A549 (cell line): ENCODE measurements around the gene NKAIN4. TPM values are rescaled to one million over a fixed set of nuclear protein-coding genes. Genes with fewer than 3 reads are reported as not detected.

Experiments used
- ATAC-seq, 2 experiments: fragments of 200-7000 bp in 1 of 2; fragments of >200 bp in 1 of 2; cut with Nextera tagmentation in 1 of 2; cut with Tn5 transposase in 1 of 2; 3 replicates each; pipeline versions ENCODE4 v1.8.0 to v1.9.1; 2018 to 2020; ENCODE audit warnings: mild to moderate bottlenecking in 1 of 2, moderate library complexity in 1 of 2
- CTCF ChIA-PET: fragments of 300-600 bp; sonication (Branson Sonifier 250); formaldehyde crosslinking; extraction: SDS; loops from one replicate; lab custom pipeline; 2021; ENCODE audit warnings: antibody characterized with exemption, inconsistent platforms; lab: Yijun Ruan, JAX
- POLR2A ChIA-PET: fragments of 350-600 bp; formaldehyde crosslinking; extraction: SDS; loops from one replicate; lab custom pipeline; 2021; ENCODE audit warnings: antibody characterized with exemption, inconsistent platforms; lab: Yijun Ruan, JAX
- DNase-seq, 2 experiments: peaks; one replicate each; pipeline versions ENCODE4 v3.0.0 to v3.0.0-alpha.2; 2011 to 2016; ENCODE audit warnings: low read depth in 1 of 2, low spot score in 1 of 2
- FAIRE-seq: peaks from 2 replicates; lab custom pipeline; 2011; peaks lifted over from hg19 to GRCh38; lab: Jason Lieb, UNC
- H3K27ac ChIP-seq, 2 experiments: fragments of >200 bp; sonication (Bioruptor Twin); formaldehyde crosslinking; 3 replicates each; pipeline ENCODE4 v1.5.1; 2016 to 2017
- H3K4me1 ChIP-seq: fragments of >200 bp; sonication (Bioruptor Twin); formaldehyde crosslinking; 3 replicates; pipeline ENCODE4 v1.6.1; 2016
- H3K4me2 ChIP-seq: fragments of >200 bp; sonication (Bioruptor Twin); formaldehyde crosslinking; 3 replicates; pipeline ENCODE4 v1.6.1; 2016
- H3K4me3 ChIP-seq: fragments of >200 bp; sonication (Bioruptor Twin); formaldehyde crosslinking; 3 replicates; pipeline ENCODE4 v1.5.1; 2016
- H3K9me3 ChIP-seq: fragments of >200 bp; sonication (Bioruptor Twin); formaldehyde crosslinking; 3 replicates; pipeline ENCODE4 v1.6.1; 2016
- ATOH8 ChIP-seq: fragments of 250-450 bp; sonication (Bioruptor Pico); IDR thresholded peaks from 2 replicates; pipeline ENCODE4 v1.5.0; 2020; ENCODE audit warnings: low read depth, mild to moderate bottlenecking, moderate library complexity
- BHLHE40 ChIP-seq: IDR thresholded peaks from 2 replicates; pipeline ENCODE4 v1.6.1; 2012; ENCODE audit warnings: low read depth, low read length, inconsistent platforms
- CBX2 ChIP-seq: fragments of 200-600 bp; sonication (generic); IDR thresholded peaks from 2 replicates; pipeline ENCODE4 v1.6.1; 2016; ENCODE audit warnings: low read depth, mild to moderate bottlenecking, borderline replicate concordance
- CEBPB ChIP-seq, 2 experiments: fragments of >200 bp in 1 of 2; sonication (Bioruptor Twin) in 1 of 2; formaldehyde crosslinking in 1 of 2; IDR thresholded peaks; 2 replicates each; pipeline ENCODE4 v1.6.1; 2012 to 2016
- CHD4 ChIP-seq: fragments of 200-600 bp; sonication (generic); IDR thresholded peaks from 2 replicates; pipeline ENCODE4 v1.6.1; 2016; ENCODE audit warnings: antibody characterized with exemption, mild to moderate bottlenecking, borderline replicate concordance
- CTCF ChIP-seq: fragments of >200 bp; sonication (Bioruptor Twin); formaldehyde crosslinking; IDR thresholded peaks from 3 replicates; pipeline ENCODE4 v1.5.1; 2016
- EHF ChIP-seq: fragments of 250-450 bp; sonication (Bioruptor Pico); IDR thresholded peaks from 2 replicates; pipeline ENCODE4 v1.5.0; 2020; ENCODE audit warnings: mild to moderate bottlenecking
- EHMT2 ChIP-seq: fragments of 200-600 bp; sonication (generic); IDR thresholded peaks from 2 replicates; pipeline ENCODE4 v1.6.1; 2016; ENCODE audit warnings: antibody characterized with exemption, low read depth, mild to moderate bottlenecking, moderate library complexity
- ESRRA ChIP-seq: fragments of 150-350 bp; IDR thresholded peaks from 2 replicates; pipeline ENCODE4 v1.6.1; 2014; ENCODE audit warnings: mild to moderate bottlenecking, low read length, borderline replicate concordance
- FOSL2 ChIP-seq, 2 experiments: fragments of 450-650 bp in 1 of 2; fragments of >200 bp in 1 of 2; sonication (Bioruptor Twin) in 1 of 2; formaldehyde crosslinking; IDR thresholded peaks; 2 replicates each; pipeline versions ENCODE4 v1.5.0 to v1.6.1; 2016 to 2020; ENCODE audit warnings: mild to moderate bottlenecking in 1 of 2, moderate library complexity in 1 of 2
- GATA3 ChIP-seq: IDR thresholded peaks from 2 replicates; pipeline ENCODE4 v1.6.1; 2012; ENCODE audit warnings: borderline replicate concordance
- HEYL ChIP-seq: fragments of 250-450 bp; sonication (Bioruptor Pico); IDR thresholded peaks from 2 replicates; pipeline ENCODE4 v1.8.0; 2021; ENCODE audit warnings: mild to moderate bottlenecking, moderate library complexity
- HOXB13 ChIP-seq: fragments of 250-450 bp; sonication (Bioruptor Pico); IDR thresholded peaks from 2 replicates; pipeline ENCODE4 v1.5.0; 2020; ENCODE audit warnings: low read depth, mild to moderate bottlenecking, moderate library complexity
- JUN ChIP-seq, 2 experiments: fragments of >200 bp; sonication (Bioruptor Twin); formaldehyde crosslinking; IDR thresholded peaks; 2 replicates in 1 of 2; 3 replicates in 1 of 2; pipeline ENCODE4 v1.6.1; 2016 to 2017
- MAX ChIP-seq: IDR thresholded peaks from 2 replicates; pipeline ENCODE4 v1.6.1; 2012
- MAZ ChIP-seq: fragments of 150-350 bp; IDR thresholded peaks from 2 replicates; pipeline ENCODE4 v1.6.1; 2014; ENCODE audit warnings: antibody characterized with exemption, low read depth, low read length, borderline replicate concordance
- NFE2L2 ChIP-seq: fragments of 150-350 bp; conservative IDR thresholded peaks from 2 replicates; pipeline ENCODE4 v1.6.1; 2014; ENCODE audit warnings: low read length
- NPAS2 ChIP-seq: fragments of 250-450 bp; sonication (Bioruptor Pico); IDR thresholded peaks from 2 replicates; pipeline ENCODE4 v1.8.0; 2022; ENCODE audit warnings: mild to moderate bottlenecking, moderate library complexity, borderline replicate concordance
- NR3C1 ChIP-seq: fragments of >200 bp; sonication (Bioruptor Twin); formaldehyde crosslinking; IDR thresholded peaks from 3 replicates; pipeline ENCODE4 v1.6.1; 2017
- RARB ChIP-seq: fragments of 250-450 bp; sonication (Bioruptor Pico); IDR thresholded peaks from 2 replicates; pipeline ENCODE4 v1.8.0; 2021; ENCODE audit warnings: mild to moderate bottlenecking, moderate library complexity
- RFX5 ChIP-seq: fragments of 450-650 bp; IDR thresholded peaks from 2 replicates; pipeline ENCODE4 v1.7.1; 2014; ENCODE audit warnings: antibody characterized with exemption, mild to moderate bottlenecking, moderate library complexity
- SMC3 ChIP-seq: fragments of >200 bp; sonication (Bioruptor Twin); formaldehyde crosslinking; IDR thresholded peaks from 3 replicates; pipeline ENCODE4 v1.6.1; 2018; ENCODE audit warnings: inconsistent platforms
- ZNF302 ChIP-seq: fragments of 250-450 bp; sonication (Bioruptor Pico); IDR thresholded peaks from 2 replicates; pipeline ENCODE4 v1.9.0; 2021; ENCODE audit warnings: inconsistent platforms, mild to moderate bottlenecking, moderate library complexity
- WGBS: methylation state at CpG from one replicate; pipeline ENCODE4 v1.1.6; 2017; ENCODE audit errors: missing lambda C conversion rate; 5-methylcytosine and 5-hydroxymethylcytosine counted together
- polyA plus RNA-seq, 4 experiments: library from polyadenylated mRNA; depleted of rRNA in 3 of 4; stranded (reverse); fragments of >200 nt; fragmentation: RNase III in 1 of 4; extraction: RNeasy Plus Mini Kit Qiagen cat#74134 plus additional on column Dnase treatment in 1 of 4; gene quantifications; 2 replicates in 3 of 4; 3 replicates in 1 of 4; pipeline ENCODE4 v1.2.3, GENCODE V29; 2011 to 2017

The NKAIN4 gene
- polyA plus RNA-seq, 2 of the 4 experiments (the other 2 are of a cell fraction): 5.8 to 9.7 TPM

- TF ChIP-seq NFE2L2 (no peak), NPAS2 (CRISPR knock-in tag) (no peak), EHMT2 (no peak), ZNF302 (no peak)
- TF ChIP-seq, all 56 proteins: peak for 0
These were observed 35.4 kb downstream of the NKAIN4 start (continued) for GRCh38 chr20:63218701-63219446.

- no peak for FAIRE-seq
- CTCF ChIA-PET: interaction anchor here (0.6 to 7.8 kb wide), 8 partner anchors 8 to 161 kb away, joined by 3 to 69 read pairs (median 6); partner anchors contain the start of gene BIRC7
- 67% methylated on average over 6 of the region's 7 CpGs for WGBS
These were observed 36.6 kb downstream of the NKAIN4 start for GRCh38 chr20:63217706-63218105.

GRCh38 chr20:63216849-63217471 is 37.3 kb downstream of the NKAIN4 start:
- Histone ChIP-seq H3K4me2 (peak overlapping the region; percentile 89), H3K27ac (peak overlapping the region; percentile 96 to 97), H3K4me1 (peaks cover 45% of the 10 kb centered on the region), H3K4me3 (peak overlapping the region; percentile 95), H3K9me3 (no peaks in the 10 kb centered on the region)
- ChIA-PET CTCF (interaction anchor here (0.6 to 7.8 kb wide), 6 partner anchors 7 to 161 kb away, joined by 3 to 69 read pairs (median 6); partner anchors contain the start of gene BIRC7), POLR2A (interaction anchor here (1.0 to 1.6 kb wide), 2 partner anchors 16 to 18 kb away, joined by 3 to 6 read pairs; partner anchors contain the start of gene BIRC7)
- TF ChIP-seq ATOH8: no peak
- TF ChIP-seq RFX5: no peak
- TF ChIP-seq ESRRA: no peak
- no peak for TF ChIP-seq JUN (IDR thresholded peaks at IDR 0.05)
- TF ChIP-seq CHD4: no peak
- no peak for TF ChIP-seq GATA3
- TF ChIP-seq MAZ: no peak
- no peak for TF ChIP-seq HOXB13 (CRISPR knock-in tag)
- no peak for TF ChIP-seq FOSL2 (IDR thresholded peaks at IDR 0.05)
- TF ChIP-seq FOSL2 (CRISPR knock-in tag; IDR thresholded peaks at IDR 0.05): no peak
- no peak for TF ChIP-seq CEBPB (IDR thresholded peaks at IDR 0.05)
- no peak for TF ChIP-seq RARB
- no peak for TF ChIP-seq HEYL (CRISPR knock-in tag)
- TF ChIP-seq CBX2: no peak
- no peak for TF ChIP-seq NR3C1
- TF ChIP-seq EHF (CRISPR knock-in tag): no peak
- no peak for TF ChIP-seq BHLHE40
- WGBS: 83% methylated on average over 13 of the region's 13 CpGs
- DNase-seq: peak in 1 of 2 experiments; percentile 21
- FAIRE-seq: no peak
- ATAC-seq: peak; percentile 15 to 20; a peak in 4 of 6 replicates

More at GRCh38 chr20:63217706-63218105, 36.6 kb downstream of the NKAIN4 start:
- H3K27ac ChIP-seq: peak overlapping the region; percentile 96 to 97; a peak in 5 of 6 replicates
- H3K9me3 ChIP-seq: no peaks in the 10 kb centered on the region
- H3K4me1 ChIP-seq: peaks cover 37% of the 10 kb centered on the region
- no peak overlapping the region for H3K4me3 ChIP-seq
- POLR2A ChIA-PET: interaction anchor here (1.6 kb wide), 1 partner anchor 18 kb away, joined by 6 read pairs; the partner anchor contains the start of gene BIRC7
- no peak for DNase-seq
- no peak for ATAC-seq
- no peak for TF ChIP-seq MAX
- no peak for TF ChIP-seq SMC3
- TF ChIP-seq CTCF: no peak
- TF ChIP-seq JUN (IDR thresholded peaks at IDR 0.05): no peak
- no peak overlapping the region; the same call in 2 of the 3 replicates for H3K4me2 ChIP-seq
